Effector memory CD4-positive, alpha-beta T cell (primary cell): ENCODE measurements around the gene PRR15L.

ENCODE experiments used
- DNase-seq, 3 donors: peaks; one replicate each; pipeline ENCODE4 v3.0.0-alpha.2; 2020
- H3K27ac ChIP-seq: 2 replicates; pipeline ENCODE4 v1.7.0; 2013; ENCODE audit warnings: mild to moderate bottlenecking, low read length, moderate library complexity; ENCODE audit not compliant: insufficient read depth, poor library complexity, severe bottlenecking
- H3K27me3 ChIP-seq: replicated peaks from 2 replicates; pipeline ENCODE4 v1.7.0; 2013; ENCODE audit warnings: mild to moderate bottlenecking, low read length; ENCODE audit not compliant: insufficient read depth, control insufficient read depth, poor library complexity, severe bottlenecking
- H3K36me3 ChIP-seq: 2 replicates; pipeline ENCODE4 v1.7.0; 2013; ENCODE audit warnings: mild to moderate bottlenecking, low read length, moderate library complexity; ENCODE audit not compliant: control insufficient read depth, insufficient read depth
- H3K4me1 ChIP-seq: 2 replicates; pipeline ENCODE4 v1.7.0; 2013; ENCODE audit warnings: low read length, mild to moderate bottlenecking; ENCODE audit not compliant: control insufficient read depth, insufficient read depth, poor library complexity, severe bottlenecking
- H3K4me3 ChIP-seq: 2 replicates; pipeline ENCODE4 v1.7.0; 2013; ENCODE audit warnings: low read length, low read depth, mild to moderate bottlenecking; ENCODE audit not compliant: insufficient read depth, poor library complexity, severe bottlenecking
- H3K9me3 ChIP-seq: 2 replicates; pipeline ENCODE4 v1.7.0; 2013; ENCODE audit warnings: mild to moderate bottlenecking, low read length, moderate library complexity; ENCODE audit not compliant: control insufficient read depth

PRR15L gene

DNA sequence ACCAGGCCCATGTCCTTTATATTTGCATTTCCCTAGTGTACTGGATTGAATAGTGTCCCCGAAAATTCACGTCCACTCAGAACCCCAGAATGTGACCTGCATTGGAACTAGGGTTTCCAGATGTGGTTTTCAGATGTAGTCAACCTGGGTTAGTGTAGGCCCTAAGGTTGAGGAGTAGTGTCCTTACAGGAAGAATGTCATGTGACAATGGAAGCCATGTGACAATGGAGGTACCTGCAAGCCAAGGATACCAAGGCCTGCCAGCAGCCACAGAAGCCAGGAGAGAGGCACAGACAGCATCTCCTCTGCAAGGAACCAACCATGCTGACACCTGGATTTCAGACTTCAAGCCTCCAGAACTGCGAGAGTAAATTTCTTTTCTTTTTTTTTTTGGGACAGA lies 5.2 kb upstream of the PRR15L start:
- DNase-seq, result no peak
- H3K4me1 ChIP-seq, result no peaks in the 10 kb centered on the region
- no peaks in the 10 kb centered on the region for H3K9me3 ChIP-seq
- no peak overlapping the region for H3K27ac ChIP-seq
- no peaks in the 10 kb centered on the region for H3K27me3 ChIP-seq
- H3K4me3 ChIP-seq, result no peak overlapping the region
- H3K36me3 ChIP-seq, result no peaks in the 10 kb centered on the region

DNA sequence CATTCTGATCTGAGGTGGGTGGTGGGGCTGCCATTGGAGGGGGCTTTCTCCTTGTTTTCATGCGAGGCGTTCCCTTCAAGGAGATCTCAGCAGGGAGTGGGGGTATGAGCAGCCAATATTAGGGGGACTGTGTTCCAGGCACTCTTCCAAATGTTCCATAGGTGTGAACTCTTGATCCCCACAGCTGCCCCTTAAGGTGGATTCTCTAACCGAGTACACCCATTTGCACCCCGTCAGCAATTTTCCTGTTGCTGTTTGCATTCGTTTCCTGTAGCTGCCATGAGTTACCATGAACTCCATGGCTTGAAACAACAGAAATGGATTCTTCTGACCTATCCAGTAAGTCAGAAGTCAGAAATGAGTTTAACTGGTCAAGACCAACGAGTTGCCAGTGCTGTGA lies 3.7 kb upstream of the PRR15L start:
- no peak overlapping the region for H3K4me3 ChIP-seq
- H3K27me3 ChIP-seq, result no peaks in the 10 kb centered on the region
- H3K36me3 ChIP-seq, result no peaks in the 10 kb centered on the region
- H3K27ac ChIP-seq, result no peak overlapping the region
- H3K9me3 ChIP-seq, result no peaks in the 10 kb centered on the region
- no peak for DNase-seq
- H3K4me1 ChIP-seq, result no peaks in the 10 kb centered on the region

DNA sequence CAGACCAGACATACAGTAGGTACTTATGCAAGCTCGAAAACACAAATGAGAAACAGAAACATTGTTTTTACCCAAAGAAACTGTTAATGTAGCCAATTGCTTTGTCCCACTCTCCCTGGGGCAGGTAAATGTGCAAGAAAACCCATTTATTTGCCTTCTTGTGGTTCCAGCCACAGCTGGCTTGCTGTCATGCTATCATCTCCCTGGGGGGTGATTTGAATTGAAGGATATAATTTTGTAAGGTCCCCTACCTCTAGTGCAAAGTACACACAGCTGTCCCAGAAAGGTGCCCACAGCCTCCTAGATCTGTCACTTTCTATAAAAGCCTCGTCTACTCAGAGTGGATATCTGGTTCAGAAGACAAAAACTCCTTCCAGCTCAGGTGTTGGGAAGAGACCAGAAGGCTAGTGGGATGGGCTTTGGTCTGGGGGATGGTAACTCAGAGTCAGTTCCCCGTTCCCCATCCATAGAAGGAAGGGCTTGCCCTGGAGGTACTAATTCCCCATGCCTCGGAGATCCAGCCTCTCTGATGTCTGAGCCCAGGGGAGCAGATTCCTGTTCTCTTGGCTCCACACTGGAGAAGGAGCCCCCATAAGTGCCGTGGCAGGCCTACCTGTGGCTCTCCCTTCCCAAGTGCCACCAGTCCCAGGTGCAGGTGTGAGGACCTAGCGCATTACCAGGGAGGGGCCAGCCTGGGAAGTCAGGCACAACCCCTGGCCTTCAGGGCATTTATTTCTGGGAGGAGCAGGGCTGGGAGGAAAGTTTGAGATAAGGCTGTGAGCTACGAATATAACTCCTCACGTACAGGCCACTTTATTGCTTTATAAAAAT lies 2.4 kb upstream of the PRR15L start:
- no peaks in the 10 kb centered on the region for H3K27me3 ChIP-seq
- no peak overlapping the region for H3K4me3 ChIP-seq
- DNase-seq, result no peak

DNA sequence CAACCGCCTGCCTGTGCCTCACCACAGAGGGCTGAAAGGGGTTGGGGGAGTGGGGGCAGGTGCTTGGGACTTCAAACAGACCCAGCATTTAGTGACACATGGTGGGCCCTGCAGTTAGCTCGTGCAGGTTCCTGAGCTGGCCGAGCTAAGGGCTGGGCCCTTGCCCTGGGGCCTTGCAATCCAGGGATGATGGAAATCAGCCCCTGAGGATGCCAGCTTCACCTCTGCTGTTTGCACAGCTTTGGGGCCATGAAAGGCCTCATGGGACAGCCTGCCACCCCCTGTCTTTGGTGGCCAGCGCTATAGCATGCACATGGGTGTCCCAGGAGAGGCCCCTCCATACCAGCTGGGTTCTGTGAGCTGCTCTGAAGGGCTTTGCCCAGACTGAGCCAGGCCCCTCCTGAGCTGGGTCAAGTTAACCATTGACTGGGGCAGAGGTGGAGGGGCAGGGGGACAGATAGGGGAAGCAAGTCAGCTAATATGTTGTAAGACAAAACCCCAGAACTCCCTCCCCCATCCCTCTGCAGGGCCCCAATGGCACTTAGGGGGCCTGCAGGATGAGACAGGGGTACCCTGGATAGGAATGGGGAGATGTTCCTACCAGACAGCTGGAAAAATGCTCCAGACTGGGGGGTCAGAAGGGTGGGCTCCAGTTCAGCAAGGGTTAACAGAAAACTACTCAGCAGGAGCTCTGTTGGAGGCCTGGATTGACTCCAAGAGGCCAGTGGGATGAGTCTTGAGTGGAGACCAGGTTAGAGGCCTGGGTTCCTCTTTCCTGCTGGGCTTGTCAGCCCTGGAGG lies 692 bp downstream of the PRR15L start:
- Histone ChIP-seq H3K4me1 (no peaks in the 10 kb centered on the region), H3K27ac (no peak overlapping the region), H3K27me3 (no peaks in the 10 kb centered on the region), H3K36me3 (no peaks in the 10 kb centered on the region), H3K4me3 (no peak overlapping the region), H3K9me3 (no peaks in the 10 kb centered on the region)
- DNase-seq, result no peak

More for the DNA sequence above, 2.4 kb upstream of the PRR15L start:
- H3K27ac ChIP-seq, result no peak overlapping the region
- H3K4me1 ChIP-seq, result no peaks in the 10 kb centered on the region
- no peaks in the 10 kb centered on the region for H3K36me3 ChIP-seq
- H3K9me3 ChIP-seq, result no peaks in the 10 kb centered on the region

DNA sequence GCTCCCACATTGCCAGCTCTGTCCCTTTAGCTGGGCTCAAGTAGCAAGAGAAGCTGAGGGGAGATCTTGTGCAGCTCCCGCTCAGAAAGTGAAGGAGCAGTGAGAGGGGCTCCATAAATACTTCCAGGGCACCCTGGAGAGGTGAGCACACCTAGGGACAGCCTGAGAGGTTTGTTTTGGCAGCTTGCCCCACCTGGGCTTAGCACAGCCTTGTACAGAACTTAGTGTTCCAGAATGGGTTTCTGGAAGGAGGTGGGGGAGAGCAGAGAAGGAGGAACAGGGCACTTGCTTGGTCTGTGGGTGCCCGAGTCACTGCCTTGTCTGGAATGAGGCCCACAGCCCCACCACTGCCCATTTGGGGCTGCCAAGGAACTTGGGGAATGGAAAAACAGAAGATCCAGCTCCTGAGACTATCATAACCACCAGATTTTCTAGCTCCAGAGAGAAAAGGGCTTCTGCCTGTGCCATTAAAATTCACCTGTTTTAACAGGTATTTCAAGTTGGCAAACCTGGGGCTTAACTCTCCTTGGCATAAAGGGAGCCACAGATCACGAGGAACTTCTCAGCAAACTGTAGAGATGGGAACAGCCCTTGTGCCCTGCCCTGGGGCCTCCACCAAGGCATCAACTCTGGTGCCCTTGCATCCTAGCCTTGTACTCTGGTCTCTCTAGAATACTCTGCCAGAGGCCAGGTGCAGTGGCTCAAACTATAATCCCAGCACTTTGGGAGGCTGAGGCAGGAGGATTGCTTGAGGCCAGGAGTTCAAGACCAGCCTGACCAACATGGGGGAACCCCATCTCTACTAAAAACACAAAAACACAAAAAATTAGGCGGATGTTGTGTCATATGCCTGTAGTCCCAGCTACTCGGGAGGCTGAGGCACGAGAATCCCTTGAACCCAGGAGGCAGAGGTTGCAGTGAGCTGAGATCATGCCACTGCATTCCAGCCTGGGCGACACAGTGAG lies 1.9 kb downstream of the PRR15L start:
- Histone ChIP-seq H3K4me1 (no peaks in the 10 kb centered on the region), H3K4me3 (no peak overlapping the region), H3K27me3 (no peaks in the 10 kb centered on the region), H3K36me3 (no peaks in the 10 kb centered on the region), H3K9me3 (no peaks in the 10 kb centered on the region), H3K27ac (no peak overlapping the region)
- no peak for DNase-seq

DNA sequence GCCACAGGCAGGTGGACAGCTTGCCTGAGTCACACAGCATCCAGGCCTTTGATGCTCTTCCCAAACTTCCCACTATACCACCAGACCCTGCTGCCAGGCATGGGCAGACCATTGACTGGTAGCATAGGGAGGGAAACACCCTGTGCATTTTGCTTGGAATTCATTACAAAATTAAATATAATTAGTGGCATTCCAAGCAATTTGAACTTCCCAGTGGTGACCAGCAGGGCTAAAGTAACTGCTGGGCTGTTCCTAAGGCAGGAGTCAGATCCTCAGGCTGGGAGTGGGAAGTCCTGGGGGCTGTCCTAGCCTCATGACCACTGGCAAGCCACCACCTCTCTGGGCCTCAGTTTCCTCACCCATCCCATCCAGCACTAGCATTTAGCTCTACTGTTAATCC lies 3.8 kb downstream of the PRR15L start:
- H3K9me3 ChIP-seq, result no peaks in the 10 kb centered on the region
- H3K4me3 ChIP-seq, result no peak overlapping the region
- no peaks in the 10 kb centered on the region for H3K27me3 ChIP-seq
- no peak overlapping the region for H3K27ac ChIP-seq
- H3K36me3 ChIP-seq, result no peaks in the 10 kb centered on the region
- DNase-seq, result no peak
- H3K4me1 ChIP-seq, result peaks cover 5% of the 10 kb centered on the region

DNA sequence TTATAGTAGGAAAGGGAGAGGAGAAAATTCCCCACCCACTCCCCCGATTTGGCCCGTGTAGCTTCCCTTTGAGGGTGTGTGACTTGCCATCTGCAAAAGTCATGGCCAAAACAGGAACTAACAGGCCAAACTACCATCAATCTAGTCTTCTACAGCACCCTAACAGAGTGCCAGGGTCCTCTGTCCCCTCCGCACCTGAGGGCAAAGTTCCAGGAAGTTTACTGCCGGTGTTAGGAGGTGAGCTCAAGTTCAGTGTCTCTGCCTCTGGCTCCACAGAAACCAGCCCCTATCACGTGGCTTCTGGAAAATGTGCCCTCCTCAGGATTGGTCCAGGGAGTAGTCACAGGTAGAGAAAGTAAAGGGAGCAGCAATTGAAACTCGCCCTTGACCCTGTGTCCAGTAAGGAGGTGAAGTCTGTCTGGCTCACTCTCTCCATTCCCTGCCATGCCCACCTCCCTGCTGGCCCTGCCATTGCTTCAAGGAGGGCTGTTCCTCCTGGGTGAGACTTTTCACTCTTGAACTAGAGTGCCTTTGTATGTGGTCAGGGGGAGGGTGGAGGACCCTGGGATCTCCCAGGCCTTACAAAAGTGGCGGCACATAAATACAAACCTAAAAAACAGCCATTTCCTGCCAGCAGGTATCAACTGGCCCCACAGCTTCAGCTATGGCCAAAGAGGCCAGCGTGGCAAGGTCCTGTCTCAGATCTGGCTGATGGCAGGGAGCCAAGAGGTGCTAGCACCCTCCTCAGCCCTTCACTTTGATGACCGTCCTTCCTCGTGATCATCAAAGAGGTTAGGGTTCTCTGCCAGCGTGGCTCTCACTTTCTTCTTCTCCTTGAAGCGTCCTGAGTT lies 5.3 kb downstream of the PRR15L start:
- no peaks in the 10 kb centered on the region for H3K36me3 ChIP-seq
- no peak for DNase-seq
- H3K27ac ChIP-seq, result no peak overlapping the region
- no peaks in the 10 kb centered on the region for H3K9me3 ChIP-seq
- no peak overlapping the region for H3K4me3 ChIP-seq
- H3K27me3 ChIP-seq, result no peaks in the 10 kb centered on the region
- peaks cover 5% of the 10 kb centered on the region for H3K4me1 ChIP-seq

DNA sequence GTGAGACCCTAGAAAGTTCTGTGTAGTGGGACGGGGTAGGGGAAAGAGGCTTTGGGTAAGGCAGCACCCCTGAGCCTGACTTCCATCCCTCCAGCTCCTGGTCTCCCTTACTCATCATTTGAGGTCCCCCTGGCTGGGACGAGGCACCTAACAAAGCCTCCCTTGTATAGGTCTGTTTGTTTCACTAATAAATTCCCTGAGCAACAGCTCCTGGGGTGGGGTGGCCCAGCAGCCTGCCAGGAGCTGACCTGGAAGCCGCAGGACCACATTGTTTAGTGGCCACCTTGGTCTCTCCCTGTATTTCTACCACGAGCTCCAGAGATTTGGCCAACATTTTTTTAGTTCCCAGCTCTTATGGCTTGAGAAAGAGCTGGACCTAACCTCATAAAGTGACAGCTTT lies 7.2 kb downstream of the PRR15L start:
- Histone ChIP-seq H3K27ac (no peak overlapping the region), H3K9me3 (no peaks in the 10 kb centered on the region), H3K36me3 (peaks cover 7% of the 10 kb centered on the region), H3K4me1 (peaks cover 5% of the 10 kb centered on the region), H3K27me3 (no peaks in the 10 kb centered on the region), H3K4me3 (no peak overlapping the region)
- no peak for DNase-seq

DNA sequence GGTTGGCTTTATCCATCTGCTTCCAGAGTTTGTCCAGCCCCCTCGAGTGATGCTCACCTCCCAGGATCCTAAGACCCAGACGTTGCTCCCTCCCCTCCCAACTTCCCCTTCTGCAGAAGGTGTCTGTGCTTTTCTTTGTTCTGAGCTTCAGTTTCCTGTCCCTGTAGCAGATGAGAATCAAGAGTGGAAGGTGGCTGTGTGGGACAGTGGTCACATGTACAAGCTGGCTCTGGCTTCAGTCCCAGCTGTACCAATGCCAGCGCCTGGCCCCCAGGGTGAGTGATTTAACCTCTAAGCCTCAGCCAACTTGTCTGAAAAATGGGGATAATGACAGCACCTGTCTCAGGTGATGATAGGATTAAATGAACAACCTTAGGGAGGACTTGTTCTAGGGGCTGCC lies 7.7 kb downstream of the PRR15L start:
- Histone ChIP-seq H3K4me1 (peaks cover 9% of the 10 kb centered on the region), H3K27ac (no peak overlapping the region)

More for the DNA sequence above, 7.7 kb downstream of the PRR15L start:
- DNase-seq, result no peak
- Histone ChIP-seq H3K36me3 (peaks cover 10% of the 10 kb centered on the region), H3K27me3 (no peaks in the 10 kb centered on the region), H3K4me3 (no peak overlapping the region), H3K9me3 (no peaks in the 10 kb centered on the region)
